Measurements from ENCODE around the gene PTPRH.

DNA sequence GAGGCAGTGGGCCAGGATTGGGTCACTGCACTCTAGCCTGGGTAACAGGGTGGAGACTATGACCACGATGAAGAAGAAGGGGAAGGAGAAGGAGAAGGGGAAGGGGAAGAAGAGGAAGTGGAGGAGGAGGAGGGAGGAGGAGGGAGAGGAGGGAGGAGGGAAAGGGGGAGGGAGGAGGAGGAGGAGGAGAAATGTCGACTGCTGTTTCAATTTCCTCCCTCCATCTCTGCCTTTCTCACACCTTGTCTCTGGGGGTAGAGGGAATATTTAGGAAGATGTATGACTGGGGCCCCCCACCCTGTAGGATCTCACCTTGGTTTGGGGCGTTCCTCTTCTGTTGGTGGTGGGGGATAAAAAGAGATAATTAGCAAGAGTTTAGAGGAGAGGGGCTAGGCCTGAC, 64.1 kb downstream of the PTPRH start:
- no peak for TF ChIP-seq CTCF (conservative IDR thresholded peaks at IDR 0.05; ENCODE audit: low read depth, low read length)
- no peak for TF ChIP-seq EZH2 (IDR thresholded peaks at IDR 0.05; ENCODE audit: borderline replicate concordance, low read depth, low read length, poor library complexity, severe bottlenecking)

All from A673 (cell line).